DND-41 (cell line): ENCODE results near the gene MAP2K4.

Experiments
- ATAC-seq: fragments of 200-7000 bp; cut with Tn5 transposase; 3 replicates; pipeline ENCODE4 v1.9.1; 2021; ENCODE audit warnings: low read depth; ENCODE audit not compliant: insufficient read depth
- DNase-seq: peaks from one replicate; pipeline ENCODE4 v3.0.0-alpha.2; 2020
- H2AFZ ChIP-seq: 2 replicates; pipeline ENCODE4 v1.6.0; 2012; ENCODE audit warnings: low read depth, low read length
- H3K27ac ChIP-seq: 2 replicates; pipeline ENCODE4 v1.5.1; 2012; ENCODE audit warnings: low read length, inconsistent platforms
- H3K27me3 ChIP-seq: fragments of 200-600 bp; sonication (generic); 2 replicates; pipeline ENCODE4 v1.6.0; 2012; ENCODE audit warnings: low read length, mild to moderate bottlenecking, inconsistent platforms; ENCODE audit not compliant: insufficient read depth, poor library complexity
- H3K36me3 ChIP-seq: 2 replicates; pipeline ENCODE4 v1.5.1; 2012; ENCODE audit warnings: low read length, inconsistent platforms; ENCODE audit not compliant: insufficient read depth
- H3K4me1 ChIP-seq: 2 replicates; pipeline ENCODE4 v1.5.1; 2012; ENCODE audit warnings: mild to moderate bottlenecking, low read length; ENCODE audit not compliant: insufficient read depth
- H3K4me2 ChIP-seq: 2 replicates; pipeline ENCODE4 v1.6.0; 2012; ENCODE audit warnings: mild to moderate bottlenecking, moderate library complexity, low read length, inconsistent platforms; ENCODE audit not compliant: insufficient read depth
- H3K4me3 ChIP-seq, 2 experiments: fragments of 200-600 bp in 1 of 2; shearing (Covaris generic) in 1 of 2; 2 replicates each; pipeline ENCODE4 v1.5.1; 2012 to 2016; ENCODE audit warnings: inconsistent platforms in 2 of 2, low read length in 2 of 2, mild to moderate bottlenecking in 2 of 2, low read depth in 1 of 2, moderate library complexity in 1 of 2
- H3K79me2 ChIP-seq: 2 replicates; pipeline ENCODE4 v1.6.0; 2012; ENCODE audit warnings: low read length, inconsistent platforms; ENCODE audit not compliant: insufficient read depth
- H3K9ac ChIP-seq: 2 replicates; pipeline ENCODE4 v1.6.0; 2012; ENCODE audit warnings: low read depth, mild to moderate bottlenecking, inconsistent platforms, low read length, moderate library complexity
- H3K9me3 ChIP-seq: 2 replicates; pipeline ENCODE4 v1.5.1; 2012; ENCODE audit warnings: low read length, moderate library complexity, mild to moderate bottlenecking, inconsistent platforms; ENCODE audit not compliant: insufficient read depth, severe bottlenecking
- H4K20me1 ChIP-seq: 2 replicates; pipeline ENCODE4 v1.6.0; 2012; ENCODE audit warnings: low read length; ENCODE audit not compliant: insufficient read depth
- EZH2 ChIP-seq: IDR thresholded peaks from 3 replicates; pipeline ENCODE4 v1.6.1; 2012; ENCODE audit warnings: borderline replicate concordance, low read depth, mild to moderate bottlenecking, moderate library complexity, low read length, inconsistent platforms; ENCODE audit not compliant: severe bottlenecking
- TF ChIP-seq, protein P1 (sequence below): IDR thresholded peaks from 2 replicates; pipeline ENCODE4 v1.5.1; 2012; ENCODE audit warnings: borderline replicate concordance, low read length, moderate library complexity, mild to moderate bottlenecking; ENCODE audit not compliant: poor library complexity, severe bottlenecking; ENCODE audit errors: extremely low read depth

The MAP2K4 gene

DNA sequence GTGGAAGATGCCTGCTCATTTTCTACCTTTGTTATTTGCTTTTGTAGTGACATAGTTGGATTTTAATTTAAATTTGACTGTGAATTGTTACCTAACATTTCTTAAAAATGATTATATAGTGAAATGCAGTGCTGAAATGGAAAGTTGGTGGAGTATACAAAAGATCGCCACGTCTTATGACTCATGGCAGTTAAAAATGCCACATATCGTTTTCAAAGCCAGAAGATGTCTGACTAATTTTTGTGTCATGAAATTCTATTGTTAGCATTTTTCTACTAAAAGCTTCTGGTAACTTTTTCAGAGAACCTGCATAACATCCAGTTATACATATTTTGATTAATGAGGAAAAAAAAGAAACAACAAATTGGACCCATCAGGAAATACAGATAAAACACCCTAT, 20.6 kb downstream of the MAP2K4 start:
- H3K27me3 ChIP-seq: no peaks in the 10 kb centered on the region
- H3K4me2 ChIP-seq: no peak overlapping the region
- no peak overlapping the region for H3K4me3 ChIP-seq
- H2AFZ ChIP-seq: no peak overlapping the region
- TF ChIP-seq, protein P1, sequence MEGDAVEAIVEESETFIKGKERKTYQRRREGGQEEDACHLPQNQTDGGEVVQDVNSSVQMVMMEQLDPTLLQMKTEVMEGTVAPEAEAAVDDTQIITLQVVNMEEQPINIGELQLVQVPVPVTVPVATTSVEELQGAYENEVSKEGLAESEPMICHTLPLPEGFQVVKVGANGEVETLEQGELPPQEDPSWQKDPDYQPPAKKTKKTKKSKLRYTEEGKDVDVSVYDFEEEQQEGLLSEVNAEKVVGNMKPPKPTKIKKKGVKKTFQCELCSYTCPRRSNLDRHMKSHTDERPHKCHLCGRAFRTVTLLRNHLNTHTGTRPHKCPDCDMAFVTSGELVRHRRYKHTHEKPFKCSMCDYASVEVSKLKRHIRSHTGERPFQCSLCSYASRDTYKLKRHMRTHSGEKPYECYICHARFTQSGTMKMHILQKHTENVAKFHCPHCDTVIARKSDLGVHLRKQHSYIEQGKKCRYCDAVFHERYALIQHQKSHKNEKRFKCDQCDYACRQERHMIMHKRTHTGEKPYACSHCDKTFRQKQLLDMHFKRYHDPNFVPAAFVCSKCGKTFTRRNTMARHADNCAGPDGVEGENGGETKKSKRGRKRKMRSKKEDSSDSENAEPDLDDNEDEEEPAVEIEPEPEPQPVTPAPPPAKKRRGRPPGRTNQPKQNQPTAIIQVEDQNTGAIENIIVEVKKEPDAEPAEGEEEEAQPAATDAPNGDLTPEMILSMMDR: no peak
- no peak for TF ChIP-seq EZH2
- no peaks in the 10 kb centered on the region for H3K9me3 ChIP-seq
- H3K9ac ChIP-seq: no peak overlapping the region
- H3K4me1 ChIP-seq: no peaks in the 10 kb centered on the region
- peaks cover 41% of the 10 kb centered on the region; the same call in 1 of the 2 replicates for H4K20me1 ChIP-seq
- DNase-seq: no peak
- H3K36me3 ChIP-seq: no peaks in the 10 kb centered on the region
- H3K27ac ChIP-seq: no peak overlapping the region
- no peak for ATAC-seq
- peaks cover 79% of the 10 kb centered on the region for H3K79me2 ChIP-seq

DNA sequence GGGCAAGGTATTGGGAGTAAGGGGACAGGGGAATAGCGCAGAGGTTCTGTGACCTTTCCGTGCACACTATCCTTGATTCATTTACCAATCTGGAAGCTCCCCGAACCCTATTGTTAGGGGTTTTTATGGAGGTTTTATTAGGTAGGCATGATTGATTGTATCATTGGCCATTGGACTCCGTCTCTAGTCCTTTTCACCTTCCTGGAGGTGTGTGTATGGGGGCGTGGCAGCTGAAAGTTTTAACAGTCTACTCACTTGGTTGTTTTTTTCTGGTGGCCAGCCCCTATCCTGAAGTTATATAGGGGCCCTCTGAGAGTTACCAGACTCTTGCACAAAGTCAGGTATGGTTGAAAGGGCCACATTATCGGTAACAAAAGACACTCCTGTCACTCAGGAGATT, 23.0 kb downstream of the MAP2K4 start:
- TF ChIP-seq, protein P1: no peak
- TF ChIP-seq EZH2: no peak
- H3K4me3 ChIP-seq: no peak overlapping the region
- H3K9me3 ChIP-seq: no peaks in the 10 kb centered on the region
- no peak for ATAC-seq
- H4K20me1 ChIP-seq: peaks cover 58% of the 10 kb centered on the region; the same call in 1 of the 2 replicates
- H3K79me2 ChIP-seq: peaks cover 88% of the 10 kb centered on the region
- no peak overlapping the region for H3K9ac ChIP-seq
- no peaks in the 10 kb centered on the region for H3K4me1 ChIP-seq
- H3K27ac ChIP-seq: no peak overlapping the region
- H3K4me2 ChIP-seq: no peak overlapping the region
- H3K27me3 ChIP-seq: no peaks in the 10 kb centered on the region
- DNase-seq: no peak
- no peak overlapping the region for H2AFZ ChIP-seq
- no peaks in the 10 kb centered on the region for H3K36me3 ChIP-seq

DNA sequence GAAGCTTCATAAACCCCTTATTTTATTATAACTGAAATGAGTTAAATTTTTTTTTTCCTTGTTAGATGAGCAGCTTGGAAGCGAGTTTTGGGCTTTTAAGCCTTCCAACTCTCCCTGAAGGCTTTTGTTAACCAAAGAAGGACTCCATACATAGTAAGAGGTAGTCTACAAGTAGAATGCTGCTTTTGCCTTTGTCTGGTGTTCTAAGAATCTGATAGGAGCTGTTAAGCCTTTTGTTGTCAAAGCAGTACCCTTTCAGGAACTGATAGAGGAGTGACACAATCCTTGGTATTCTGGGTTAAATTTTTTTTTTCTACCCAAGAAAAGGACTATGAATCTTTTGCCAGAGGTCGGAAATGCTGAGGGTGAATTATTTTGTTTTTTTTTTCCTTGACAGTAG, 26.1 kb downstream of the MAP2K4 start:
- ATAC-seq (no peak), DNase-seq (no peak)
- Histone ChIP-seq H3K36me3 (no peaks in the 10 kb centered on the region), H3K79me2 (peaks cover 85% of the 10 kb centered on the region), H3K4me2 (no peak overlapping the region), H3K4me3 (no peak overlapping the region), H3K27ac (no peak overlapping the region), H2AFZ (no peak overlapping the region), H4K20me1 (peaks cover 70% of the 10 kb centered on the region), H3K9me3 (no peaks in the 10 kb centered on the region), H3K27me3 (no peaks in the 10 kb centered on the region), H3K4me1 (no peaks in the 10 kb centered on the region), H3K9ac (no peak overlapping the region)
- no peak for TF ChIP-seq EZH2
- TF ChIP-seq, protein P1: no peak

DNA sequence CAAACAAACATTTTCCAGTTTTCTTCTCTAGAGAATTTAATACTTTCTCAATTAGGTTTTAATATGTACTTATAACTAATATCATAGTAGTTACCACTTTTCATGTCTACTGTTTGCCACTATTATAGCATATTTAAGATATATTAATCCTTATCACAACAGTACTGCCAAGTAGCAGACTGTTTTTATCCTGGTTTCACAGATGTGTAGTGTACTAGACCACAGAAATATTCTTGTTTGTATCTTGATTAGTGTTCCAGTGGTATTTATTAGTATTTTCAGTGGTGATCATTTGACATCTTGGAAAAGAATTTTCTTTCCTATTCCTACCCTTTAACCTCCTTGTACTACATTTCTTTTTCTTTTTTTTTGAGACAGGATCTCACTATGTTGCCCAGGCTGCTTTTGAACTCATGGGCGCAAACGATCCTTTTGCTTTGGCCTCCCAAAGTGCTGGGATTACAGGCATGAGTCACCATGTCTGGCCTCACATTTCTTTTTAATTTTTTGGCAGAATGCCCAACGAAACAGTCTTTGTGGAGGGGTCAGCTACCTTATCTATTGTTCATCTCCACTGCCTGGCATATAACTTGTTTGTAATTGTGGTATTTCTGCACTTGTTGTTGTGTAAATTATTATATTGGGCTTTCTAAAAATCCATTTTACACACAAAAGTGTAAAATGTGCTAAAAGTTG, 27.2 kb downstream of the MAP2K4 start:
- Histone ChIP-seq H3K27me3 (no peaks in the 10 kb centered on the region), H2AFZ (no peak overlapping the region), H3K9me3 (no peaks in the 10 kb centered on the region), H3K9ac (no peak overlapping the region), H3K79me2 (peaks cover 87% of the 10 kb centered on the region), H4K20me1 (peaks cover 73% of the 10 kb centered on the region), H3K27ac (no peak overlapping the region), H3K4me2 (no peak overlapping the region), H3K4me3 (no peak overlapping the region), H3K36me3 (no peaks in the 10 kb centered on the region), H3K4me1 (no peaks in the 10 kb centered on the region)
- ATAC-seq (no peak), DNase-seq (no peak)
- TF ChIP-seq, protein P1: no peak
- TF ChIP-seq EZH2: no peak
